ENCODE results near the gene TMEM53.
"Not testable (repeated sequence)": the region's sequence is repeated elsewhere in the genome, so short reads cannot be mapped to it uniquely, and the experiment has no call there.

Gene TMEM53

DNA sequence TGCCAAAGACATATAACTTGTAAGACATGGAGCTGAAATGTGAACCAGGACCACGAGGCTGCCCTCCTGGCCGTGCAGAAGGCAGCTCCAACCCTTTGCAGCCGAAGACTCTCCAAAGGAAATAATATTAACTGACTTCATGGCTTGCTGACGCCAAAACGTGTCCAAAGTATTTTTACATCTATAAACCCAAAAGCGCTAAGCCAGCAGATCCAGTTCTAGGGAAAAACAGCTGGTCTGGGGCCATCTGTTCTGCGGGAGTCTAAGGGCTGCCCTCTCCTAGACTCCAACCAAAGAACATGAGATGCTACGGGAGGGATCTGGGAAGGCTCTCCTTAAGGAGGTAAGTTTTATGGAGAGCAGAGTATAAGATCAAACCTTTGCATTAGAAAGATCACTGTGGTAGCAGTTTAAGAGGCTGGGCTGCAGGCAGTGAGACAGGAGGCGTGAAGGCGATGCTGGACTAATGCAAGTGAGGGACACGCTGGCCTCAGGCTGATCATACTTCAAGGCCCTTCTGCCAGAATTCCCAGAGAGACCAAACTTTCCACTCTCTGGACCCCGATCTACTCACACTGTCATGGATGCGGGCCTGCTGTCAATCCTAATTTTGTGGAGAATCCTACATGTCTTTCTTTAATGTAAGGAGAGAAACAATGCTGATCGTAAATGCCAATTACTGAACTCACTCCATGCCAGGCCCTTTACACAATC, 1.2 kb downstream of the TMEM53 start:
- in situ Hi-C loops (cut with MboI; ENCODE audit: low sequenced_read_pairs), result no loop called here

DNA sequence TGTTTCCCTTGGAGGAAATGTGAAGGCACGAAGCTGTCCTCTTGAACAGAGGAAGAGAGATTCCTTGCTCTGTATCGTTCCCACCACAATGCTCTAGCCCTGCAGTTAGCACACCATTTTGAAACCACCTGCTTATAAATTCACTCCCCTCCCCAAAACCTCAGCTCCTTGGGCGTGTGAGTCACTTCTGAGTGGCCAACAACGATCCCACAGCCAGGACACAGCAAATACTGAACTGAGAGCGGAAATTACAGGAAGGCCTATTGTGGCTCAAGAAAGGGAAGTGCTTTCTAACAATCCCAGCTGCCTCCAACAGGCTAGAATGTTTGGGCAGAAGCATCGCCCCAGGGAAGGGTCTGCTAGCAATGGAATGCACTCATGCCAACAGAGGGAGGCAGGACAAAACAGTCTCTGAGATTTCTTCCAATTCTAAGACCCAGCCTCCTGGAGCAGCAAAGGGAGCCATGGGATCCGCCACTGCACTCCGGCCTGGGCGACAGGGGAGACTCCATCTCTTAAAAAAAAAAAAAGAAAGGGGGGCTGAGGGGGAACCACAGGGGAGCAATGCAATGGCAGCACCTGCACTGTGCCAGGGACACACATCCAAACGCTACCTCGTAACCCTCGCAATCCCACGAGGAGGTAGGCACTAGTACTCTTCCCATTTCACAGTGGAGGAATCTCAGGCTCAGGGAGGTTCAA, 1.9 kb downstream of the TMEM53 start:
- in situ Hi-C loops (cut with MboI; ENCODE audit: low sequenced_read_pairs), result no loop called here

DNA sequence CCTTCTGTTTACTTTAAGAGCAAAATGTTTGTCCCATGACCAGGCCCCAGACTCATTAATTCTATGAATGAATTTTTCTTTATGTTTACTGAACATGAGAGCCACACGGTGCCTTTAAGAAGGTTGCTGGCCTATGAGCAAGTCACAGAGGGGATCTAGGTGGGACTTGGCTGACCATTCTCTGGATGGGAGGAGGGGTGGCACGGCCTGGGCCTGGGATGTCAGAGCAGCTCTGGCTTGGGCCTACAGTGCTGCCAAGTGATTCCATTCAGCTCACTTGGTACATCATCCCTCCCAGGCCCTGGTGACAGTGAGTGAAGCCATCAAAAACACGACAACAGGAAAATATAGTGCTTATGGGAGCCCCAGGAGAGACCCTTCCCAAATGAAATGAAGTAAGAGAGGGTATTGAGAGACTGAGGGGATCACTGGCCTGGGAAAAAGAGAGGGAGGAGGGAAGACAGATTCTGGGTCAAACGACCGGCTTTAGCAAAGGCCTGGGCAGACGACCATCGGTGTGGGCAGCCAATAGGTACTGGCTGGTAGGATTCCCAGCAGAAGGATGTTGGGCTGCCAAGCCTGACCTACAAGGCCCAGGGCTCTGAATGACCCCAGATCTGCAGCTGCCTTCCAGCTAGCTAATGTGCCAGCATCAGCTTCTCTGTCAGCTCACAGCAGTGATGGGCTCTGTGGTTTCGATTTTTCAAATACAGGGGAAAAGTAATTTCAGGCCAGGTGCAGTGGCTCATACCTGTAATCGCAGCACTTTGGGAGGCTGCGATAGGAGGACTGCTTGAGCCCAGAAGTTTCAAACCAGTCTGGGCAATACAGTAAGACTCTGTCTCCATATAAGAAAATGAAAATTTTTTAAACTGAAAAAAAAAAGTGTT, 3.3 kb downstream of the TMEM53 start:
- in situ Hi-C loops (cut with MboI; ENCODE audit: low sequenced_read_pairs), result no loop called here

DNA sequence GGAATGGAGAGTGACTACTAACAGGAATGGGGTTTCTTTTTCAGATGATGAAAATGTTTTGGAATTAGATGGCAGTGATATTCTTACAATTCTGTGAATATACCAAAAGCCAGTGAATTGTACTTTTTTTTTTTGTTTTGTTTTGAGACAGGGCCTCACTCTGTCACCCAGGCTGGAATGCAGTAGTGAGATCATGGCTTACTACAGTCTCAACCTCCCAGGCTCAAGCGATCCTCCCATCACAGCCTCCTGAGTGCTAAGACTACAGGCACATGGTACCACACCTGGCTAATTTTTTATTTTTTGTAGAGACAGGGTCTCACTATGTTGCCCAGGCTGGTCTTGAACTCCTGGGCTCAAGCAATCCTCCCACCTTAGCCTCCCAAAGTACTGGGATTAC, 7.6 kb downstream of the TMEM53 start:
- in situ Hi-C loops (cut with MboI; ENCODE audit: low sequenced_read_pairs), result not testable (repeated sequence)

DNA sequence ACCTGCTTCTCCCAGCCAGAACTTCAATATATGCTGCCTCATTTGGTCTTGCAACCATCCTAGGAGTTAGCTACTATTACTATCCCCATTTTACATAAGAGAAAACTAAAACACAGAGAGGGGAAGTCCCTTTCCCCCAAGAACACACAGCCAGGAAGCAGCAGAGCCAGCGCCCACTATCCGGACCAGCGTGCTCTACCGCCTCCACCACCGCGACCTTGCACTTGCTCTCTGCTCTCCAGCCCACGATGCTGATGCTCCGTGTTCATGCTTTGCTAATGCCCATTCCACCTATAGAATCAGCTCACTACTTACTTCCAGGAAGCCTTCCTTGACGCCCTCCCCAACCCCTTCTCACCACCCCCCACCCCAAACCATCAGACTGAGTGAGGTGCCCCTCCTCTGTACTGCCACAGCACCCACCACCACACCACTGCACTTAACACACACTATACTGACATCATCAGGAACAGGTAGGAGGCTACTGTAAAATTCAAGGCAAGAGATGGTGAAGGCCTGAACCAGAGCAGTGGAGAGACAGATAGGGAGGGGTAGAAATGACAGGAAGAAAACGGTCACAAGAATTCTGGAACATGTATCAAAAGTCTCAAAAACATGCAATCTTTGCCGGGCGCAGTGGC, 9.4 kb downstream of the TMEM53 start:
- in situ Hi-C loops (cut with MboI; ENCODE audit: low sequenced_read_pairs), result no loop called here

DNA sequence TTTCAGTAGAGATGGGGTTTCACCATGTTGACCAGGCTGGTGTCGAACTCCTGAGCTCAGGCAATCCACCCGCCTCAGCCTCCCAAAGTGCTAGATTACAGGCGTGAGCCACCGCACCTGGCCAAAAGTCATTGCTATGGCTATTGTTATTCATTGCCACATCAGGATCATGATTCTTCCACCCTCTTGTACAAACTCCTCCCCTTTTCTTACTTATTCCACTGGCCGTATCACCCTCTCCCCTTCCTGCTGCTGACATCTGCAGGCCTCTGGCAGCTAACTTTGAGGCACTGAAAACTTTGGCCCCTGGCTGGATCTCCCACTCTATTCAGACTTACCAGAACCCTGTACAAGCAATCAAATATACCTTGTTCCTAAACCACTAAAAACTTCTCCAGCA, 10.9 kb downstream of the TMEM53 start:
- in situ Hi-C loops (cut with MboI; ENCODE audit: low sequenced_read_pairs), result no loop called here

DNA sequence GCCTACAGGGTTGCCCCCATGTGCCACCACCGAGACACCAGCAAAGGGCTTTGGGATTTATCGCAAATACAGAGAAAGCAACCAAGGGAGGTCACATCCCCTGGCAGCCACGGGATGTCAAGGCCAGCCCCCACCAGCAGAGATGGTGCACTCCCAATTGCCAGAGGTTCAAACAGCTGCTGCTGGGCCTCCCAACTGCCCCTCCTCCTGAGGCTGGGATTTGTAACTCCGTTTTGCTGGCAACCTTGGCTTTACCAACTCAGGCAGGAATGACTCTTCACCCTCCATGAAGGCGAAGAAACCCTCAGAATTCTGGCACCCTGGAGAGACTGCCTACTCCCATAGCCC, 11.6 kb downstream of the TMEM53 start:
- in situ Hi-C loops (cut with MboI; ENCODE audit: low sequenced_read_pairs), result no loop called here

DNA sequence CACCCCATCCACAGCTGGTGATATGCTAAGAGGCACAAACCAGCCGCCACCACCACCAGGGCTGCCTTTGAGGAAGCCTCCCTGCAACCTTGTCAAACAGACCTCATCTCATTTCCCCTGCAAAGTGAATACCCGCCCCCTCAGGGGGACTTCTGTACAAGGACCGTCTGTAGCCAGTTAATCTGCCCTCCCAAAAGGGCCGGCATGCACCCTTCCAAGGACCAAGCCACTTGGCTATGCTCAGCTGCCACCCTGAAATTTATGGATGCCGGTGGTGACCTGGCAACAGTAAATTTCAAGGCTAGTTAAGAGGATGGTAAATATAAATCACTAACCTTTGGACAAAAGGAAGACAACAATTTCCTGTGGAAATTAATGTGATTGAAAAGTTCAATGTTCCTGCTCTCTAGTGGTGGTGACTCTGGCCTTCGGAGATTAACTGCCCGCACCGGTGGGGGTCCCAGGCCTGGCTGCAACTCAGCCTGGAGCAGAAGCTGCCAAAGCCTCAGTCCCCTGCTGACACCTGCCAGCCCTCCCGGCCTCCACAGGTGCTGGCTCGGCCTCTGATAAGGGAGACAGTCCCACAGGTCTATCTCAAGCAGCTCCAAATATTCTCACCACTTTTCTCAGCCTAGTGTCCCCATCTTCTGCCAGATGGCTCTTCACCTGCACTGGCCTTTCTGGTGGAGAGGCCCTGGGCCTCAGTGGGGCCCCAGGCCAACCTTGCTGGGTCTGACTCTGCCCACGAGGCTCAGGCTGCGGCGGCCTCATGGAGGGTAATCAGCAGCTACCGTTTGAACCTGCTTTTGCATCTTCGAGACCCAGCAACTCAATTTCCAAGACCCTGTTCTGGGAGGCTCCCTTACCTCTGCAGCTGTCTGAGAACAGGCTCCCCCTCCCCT, 12.2 kb downstream of the TMEM53 start:
- in situ Hi-C loops (cut with MboI; ENCODE audit: low sequenced_read_pairs), result no loop called here

DNA sequence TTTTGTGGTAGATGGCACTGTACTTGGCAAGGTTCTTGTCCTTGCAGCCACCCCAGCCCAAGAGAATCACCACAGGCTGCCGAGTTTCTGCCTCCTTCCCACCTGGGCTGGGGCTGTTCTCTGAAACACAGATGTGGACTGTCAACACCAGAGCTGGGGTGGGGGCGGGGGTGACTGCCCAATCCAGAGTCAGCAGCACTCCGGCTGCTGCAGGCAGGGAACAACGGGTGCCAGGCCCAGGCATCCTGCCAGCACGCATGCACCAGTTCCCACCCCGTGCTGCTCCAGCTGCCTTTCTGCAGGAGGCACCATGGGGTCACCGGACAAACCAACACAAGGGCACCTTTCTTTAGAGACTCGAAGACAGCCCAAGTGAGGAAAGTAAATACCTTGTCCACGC, 14.1 kb downstream of the TMEM53 start:
- in situ Hi-C loops (cut with MboI; ENCODE audit: low sequenced_read_pairs), result no loop called here

DNA sequence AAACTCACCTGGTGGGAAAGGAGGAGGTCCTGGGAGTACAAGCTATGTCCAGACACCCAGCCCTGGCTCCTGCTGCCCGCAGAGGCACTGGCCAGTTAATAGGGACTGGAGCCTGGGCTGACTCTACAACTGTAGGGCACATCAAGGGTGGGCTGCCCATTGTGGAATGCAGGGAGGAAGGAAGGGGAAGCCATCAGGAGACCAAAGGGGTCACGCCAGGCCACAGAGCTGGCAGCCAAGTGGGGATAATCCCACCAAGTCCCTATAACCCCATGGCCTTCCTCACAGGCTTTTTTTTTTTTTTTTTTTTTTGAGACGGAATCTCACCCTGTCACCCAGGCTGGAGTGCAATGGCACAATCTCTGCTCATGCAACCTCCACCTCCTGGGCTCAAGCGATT, 14.7 kb downstream of the TMEM53 start:
- in situ Hi-C loops (cut with MboI; ENCODE audit: low sequenced_read_pairs), result no loop called here

DNA sequence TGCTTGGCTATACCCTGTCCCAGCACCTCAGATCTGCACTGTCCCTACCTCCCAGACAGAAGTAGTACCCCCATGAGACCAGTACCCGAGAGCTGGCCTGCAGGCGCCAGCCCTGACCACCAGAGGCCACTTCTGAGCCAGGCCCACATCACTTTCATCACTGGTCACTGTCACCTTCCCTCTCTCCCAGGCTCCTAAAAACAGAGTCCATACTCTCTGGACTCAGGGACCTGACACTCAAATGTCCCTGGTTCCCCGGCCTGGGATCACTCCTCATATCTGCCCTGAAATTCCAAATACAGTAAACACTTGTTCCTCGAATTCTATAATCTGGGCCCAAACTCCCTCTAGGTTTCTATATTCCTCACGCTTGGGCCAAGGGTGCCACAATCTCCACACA, 18.7 kb downstream of the TMEM53 start:
- in situ Hi-C loops (cut with MboI; ENCODE audit: low sequenced_read_pairs), result no loop called here

DNA sequence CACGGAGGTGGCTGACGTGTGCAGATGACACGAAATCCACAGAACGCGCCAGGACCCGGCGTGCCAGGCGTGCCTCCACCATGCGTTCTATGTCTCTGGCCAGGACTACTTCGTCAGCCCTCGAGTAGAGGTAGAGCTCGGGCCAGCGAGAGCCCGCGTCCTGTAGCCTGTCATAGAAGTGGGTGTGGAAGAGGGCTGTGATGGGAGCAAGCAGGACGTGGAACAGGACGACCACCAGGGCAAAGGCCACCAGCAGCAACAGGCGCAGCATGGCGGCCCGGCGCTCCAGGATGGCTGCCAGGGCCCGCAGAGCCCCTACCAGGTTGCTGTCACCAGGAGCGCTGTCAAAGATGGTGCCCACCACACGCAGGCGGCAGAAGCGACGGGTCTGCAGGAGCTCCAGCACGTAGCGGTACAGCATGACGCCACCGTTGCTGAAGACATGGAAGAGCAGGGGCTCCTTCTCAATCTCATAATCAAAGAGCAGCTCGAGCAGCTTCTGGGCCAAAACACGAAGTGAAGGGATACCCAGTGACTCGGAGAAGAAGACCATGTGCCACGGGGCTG, 19.6 kb downstream of the TMEM53 start:
- in situ Hi-C loops (cut with MboI; ENCODE audit: low sequenced_read_pairs), result no loop called here

DNA sequence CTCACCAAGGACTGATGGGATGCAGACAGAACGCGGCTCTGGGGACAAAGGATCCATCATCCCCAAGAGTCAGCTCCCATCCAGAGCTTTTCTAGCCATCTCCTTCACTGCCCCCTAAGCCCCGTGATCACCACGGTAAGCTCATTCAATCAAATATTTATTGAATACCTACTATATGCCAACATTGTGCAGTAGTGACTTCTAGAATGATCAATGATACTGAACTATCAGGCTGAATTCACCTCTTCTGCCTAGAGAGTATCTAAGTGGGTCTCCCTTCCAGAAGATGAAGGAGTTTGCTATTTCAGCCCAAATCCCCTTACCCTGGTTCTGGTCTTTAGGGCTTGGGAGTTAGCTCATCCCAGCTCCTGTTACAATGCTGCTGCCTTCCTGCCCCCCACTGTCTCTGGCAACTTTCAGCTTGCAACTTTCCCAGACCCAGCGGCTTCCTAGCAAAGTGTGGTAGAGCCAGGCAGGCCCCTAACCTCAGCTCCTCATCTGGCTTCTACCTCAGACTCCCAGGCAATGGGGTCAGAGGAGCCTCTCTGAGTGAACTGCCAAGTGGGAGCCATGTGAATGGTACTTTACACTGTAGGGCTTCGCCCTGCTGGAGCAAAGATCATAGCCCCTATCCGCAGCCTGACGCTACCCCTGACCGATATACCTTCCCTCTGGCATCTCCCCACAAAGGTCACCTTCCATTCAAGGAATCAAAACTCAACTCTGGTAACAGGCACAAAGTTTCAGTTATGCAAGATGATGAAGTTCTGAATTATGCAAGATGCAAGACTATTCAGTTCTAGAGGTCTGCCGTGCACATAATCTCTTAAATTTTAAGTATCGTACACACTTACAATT, 20.9 kb downstream of the TMEM53 start:
- in situ Hi-C loops (cut with MboI; ENCODE audit: low sequenced_read_pairs), result no loop called here

DNA sequence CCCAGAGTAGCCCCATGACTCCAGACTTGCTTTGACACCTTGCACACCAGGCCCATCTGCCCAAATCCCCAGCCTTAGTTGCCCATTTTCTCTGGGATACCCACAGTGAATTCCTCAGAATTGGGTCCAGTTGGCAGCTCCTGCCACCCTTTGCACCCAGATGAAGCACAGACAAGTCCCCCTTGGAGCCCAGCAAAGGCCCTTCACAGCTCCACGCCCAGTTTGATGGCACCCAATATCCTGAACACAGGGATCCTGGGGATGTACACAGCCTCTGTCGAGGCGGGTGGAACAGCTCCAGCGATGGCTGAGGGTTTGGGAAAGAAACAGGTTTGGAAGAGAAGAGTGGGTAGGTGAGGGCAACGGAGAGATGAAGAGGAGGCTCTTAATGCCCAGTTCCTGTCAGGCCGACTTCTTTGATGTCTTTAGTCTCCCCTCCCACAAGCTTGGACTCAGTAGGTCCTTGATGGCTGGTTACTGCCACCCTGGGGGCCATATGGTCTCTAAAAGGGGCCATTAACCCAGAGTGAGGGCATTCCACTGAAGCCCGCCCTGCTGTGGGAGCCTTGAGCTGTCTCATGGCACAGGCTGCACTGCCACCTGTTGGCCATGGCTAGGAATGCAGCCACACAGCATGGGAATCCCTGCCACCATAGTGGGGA, 21.7 kb downstream of the TMEM53 start:
- in situ Hi-C loops (cut with MboI; ENCODE audit: low sequenced_read_pairs), result no loop called here

DNA sequence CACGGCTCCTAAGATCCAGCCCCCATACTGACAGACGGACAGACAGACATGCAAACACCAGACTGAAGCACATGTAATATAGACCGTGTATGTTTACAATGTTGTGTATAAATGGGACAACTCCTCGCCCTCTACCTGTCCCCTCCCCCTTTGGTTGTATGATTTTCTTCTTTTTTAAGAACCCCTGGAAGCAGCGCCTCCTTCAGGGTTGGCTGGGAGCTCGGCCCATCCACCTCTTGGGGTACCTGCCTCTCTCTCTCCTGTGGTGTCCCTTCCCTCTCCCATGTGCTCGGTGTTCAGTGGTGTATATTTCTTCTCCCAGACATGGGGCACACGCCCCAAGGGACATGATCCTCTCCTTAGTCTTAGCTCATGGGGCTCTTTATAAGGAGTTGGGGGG, 23.2 kb downstream of the TMEM53 start:
- in situ Hi-C loops (cut with MboI; ENCODE audit: low sequenced_read_pairs), result no loop called here

DNA sequence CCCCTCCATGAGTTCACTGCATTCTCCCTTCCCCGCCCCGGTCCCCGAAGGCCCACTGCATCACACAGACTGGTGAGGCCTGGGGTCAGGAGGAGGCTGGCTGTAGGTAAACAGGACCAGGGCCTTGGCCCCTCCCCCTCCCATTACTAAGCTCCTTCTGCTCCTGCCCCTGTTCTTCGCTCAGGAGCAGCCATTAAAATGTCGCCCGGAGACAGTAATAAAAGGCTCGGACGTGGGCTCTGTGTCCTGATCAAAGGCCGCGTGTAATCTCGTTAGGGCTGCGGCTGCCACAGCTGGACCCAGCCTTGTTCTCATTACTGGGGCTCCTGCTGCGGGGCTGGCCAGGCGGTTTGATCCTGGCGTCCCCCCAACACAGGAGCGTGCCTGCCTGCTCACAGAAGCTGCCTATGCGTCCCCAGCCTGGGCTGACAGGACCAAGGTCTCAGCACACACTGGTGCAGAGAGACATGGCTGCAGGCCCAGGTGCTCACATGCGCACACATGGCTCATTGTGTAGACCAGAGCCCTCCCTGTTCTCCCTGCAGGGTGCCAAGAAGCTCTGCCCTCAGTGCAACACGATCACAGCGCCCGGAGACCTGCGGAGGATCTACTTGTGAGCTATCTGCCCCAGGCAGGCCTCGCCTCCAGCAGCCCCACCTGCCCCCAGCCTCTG, 24.0 kb downstream of the TMEM53 start:
- in situ Hi-C loops (cut with MboI; ENCODE audit: low sequenced_read_pairs), result no loop called here

DNA sequence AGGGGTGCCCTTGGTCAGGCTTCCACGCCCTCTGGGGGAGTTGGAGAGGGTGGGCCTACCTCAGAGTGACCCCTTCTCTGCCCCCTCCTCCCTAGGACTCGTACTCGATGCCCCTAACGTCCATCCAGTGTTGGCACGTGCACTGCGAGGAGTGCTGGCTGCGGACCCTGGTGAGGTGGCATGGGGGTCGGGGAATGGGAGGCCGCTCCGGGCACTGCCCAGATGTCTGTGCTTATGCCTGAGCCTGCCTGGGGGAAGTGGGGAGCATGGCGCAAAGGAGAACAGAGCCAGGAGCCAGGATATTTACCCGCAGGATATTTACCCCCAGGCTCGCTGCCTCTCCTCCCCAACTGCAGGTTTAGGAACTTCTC, 24.5 kb downstream of the TMEM53 start:
- in situ Hi-C loops (cut with MboI; ENCODE audit: low sequenced_read_pairs), result no loop called here

Measured in HL-60/S4 treated with retinoic acid at 250 ng/mL for 4 days and 3 days (cell line).